CD4-positive, alpha-beta T cell (primary cell): ENCODE results near the gene TSPAN2. TPM values are rescaled to one million over a fixed set of nuclear protein-coding genes. Genes with fewer than 3 reads are reported as not detected.

Experiments used
- ATAC-seq: fragments of 200-7000 bp; cut with Tn5 transposase; one replicate; pipeline ENCODE4 v1.10.0; 2022; ENCODE audit warnings: mild to moderate bottlenecking; ENCODE audit not compliant: poor library complexity
- CTCF ChIA-PET: fragments of 350-600 bp; sonication (Branson Sonifier 250); formaldehyde crosslinking; loops from one replicate; lab custom pipeline; 2021; ENCODE audit warnings: antibody characterized with exemption, inconsistent platforms; lab: Charles Lee
- POLR2A ChIA-PET: fragments of 350-600 bp; sonication (Branson Sonifier 250); formaldehyde crosslinking; loops from one replicate; lab custom pipeline; 2021; ENCODE audit warnings: antibody characterized with exemption, inconsistent platforms; lab: Charles Lee
- DNase-seq, 14 experiments: peaks; one replicate each; pipeline ENCODE4 v3.0.0-alpha.2; 2013 to 2020; ENCODE audit warnings: mixed read lengths in 2 of 14
- H3K27ac ChIP-seq, 2 donors: one replicate each; pipeline versions ENCODE4 v1.5.1 to v1.7.0; 2013; ENCODE audit warnings: low read length in 2 of 2, low read depth in 1 of 2, mild to moderate bottlenecking in 1 of 2
- H3K27me3 ChIP-seq, 2 experiments: 1 replicate in 1 of 2; 2 replicates in 1 of 2; pipeline versions ENCODE4 v1.6.1 to v1.7.0; 2013; ENCODE audit warnings: low read length in 2 of 2, control low read depth in 1 of 2, mild to moderate bottlenecking in 1 of 2, moderate library complexity in 1 of 2; ENCODE audit not compliant: insufficient read depth in 2 of 2, control insufficient read depth in 1 of 2
- H3K36me3 ChIP-seq: one replicate; pipeline ENCODE4 v1.6.1; 2013; ENCODE audit warnings: low read length, control low read depth; ENCODE audit not compliant: insufficient read depth
- H3K4me1 ChIP-seq: one replicate; pipeline ENCODE4 v1.6.1; 2013; ENCODE audit warnings: low read length, control low read depth; ENCODE audit not compliant: insufficient read depth
- H3K4me3 ChIP-seq: one replicate; pipeline ENCODE4 v1.5.1; 2013; ENCODE audit warnings: mild to moderate bottlenecking, low read length, moderate library complexity
- H3K9me3 ChIP-seq, 2 experiments: 1 replicate in 1 of 2; 2 replicates in 1 of 2; pipeline versions ENCODE4 v1.6.1 to v1.7.0; 2013; ENCODE audit warnings: low read length in 2 of 2, mild to moderate bottlenecking in 2 of 2, control low read depth in 1 of 2, moderate library complexity in 1 of 2; ENCODE audit not compliant: control insufficient read depth in 1 of 2, insufficient read depth in 1 of 2
- H3K27ac Mint-ChIP-seq: one replicate; pipeline ENCODE4 v1.8.0; 2020; ENCODE audit warnings: mixed read lengths
- H3K27me3 Mint-ChIP-seq: one replicate; pipeline ENCODE4 v1.8.0; 2021; ENCODE audit warnings: mixed read lengths
- H3K36me3 Mint-ChIP-seq: one replicate; pipeline ENCODE4 v1.8.0; 2021; ENCODE audit warnings: low read depth, mixed read lengths
- H3K4me1 Mint-ChIP-seq: one replicate; pipeline ENCODE4 v1.8.0; 2021; ENCODE audit warnings: low read depth, mixed read lengths
- H3K4me3 Mint-ChIP-seq: one replicate; pipeline ENCODE4 v1.8.0; 2020; ENCODE audit warnings: mild to moderate bottlenecking, mixed read lengths
- H3K9me3 Mint-ChIP-seq: one replicate; pipeline ENCODE4 v1.8.0; 2020; ENCODE audit warnings: mixed read lengths
- CTCF ChIP-seq: fragments of 200-600 bp; IDR thresholded peaks from one replicate; pipeline ENCODE4 v1.8.0; 2022; ENCODE audit warnings: antibody characterized with exemption, mild to moderate bottlenecking
- intact Hi-C, 2 experiments: fragments of 100-400 bp; cut with DNase I in 1 of 2; cut with micrococcal nuclease in 1 of 2; formaldehyde crosslinking; loops; one replicate each; pipeline versions ENCODE4 v1.15.1 to v1.9.0; 2023 to 2025; cut with DNase I, micrococcal nuclease
- total RNA-seq, 174 experiments: library from RNA in 2 of 174; stranded (reverse) in 2 of 174; gene quantifications; one replicate each; pipeline ENCODE4 v1.2.3 and lab custom pipeline; 2021 to 2026

Gene TSPAN2
- total RNA-seq, 2 experiments from 2014 or later: 0.95 to 1.6 TPM

- DNase-seq (no peak), ATAC-seq (no peak)
- POLR2A ChIA-PET: no interaction called here
- H3K36me3 ChIP-seq: no peaks in the 10 kb centered on the region
- H3K4me3 ChIP-seq: no peak overlapping the region
- H3K4me3 Mint-ChIP-seq: no peak overlapping the region
- no peak for TF ChIP-seq CTCF
- no peaks in the 10 kb centered on the region for H3K27me3 ChIP-seq
- peaks cover 6% of the 10 kb centered on the region for H3K27me3 Mint-ChIP-seq
- no peaks in the 10 kb centered on the region for H3K9me3 Mint-ChIP-seq
- CTCF ChIA-PET: interaction anchor here (1.1 kb wide), 1 partner anchor 14 kb away, joined by 3 read pairs; no protein-coding TSS in a partner anchor
- H3K27ac Mint-ChIP-seq: no peak overlapping the region
- peaks cover 11% of the 10 kb centered on the region for H3K4me1 ChIP-seq
- H3K27ac ChIP-seq: no peak overlapping the region
- no peaks in the 10 kb centered on the region for H3K36me3 Mint-ChIP-seq
- peaks cover 8% of the 10 kb centered on the region for H3K4me1 Mint-ChIP-seq
- H3K9me3 ChIP-seq: no peaks in the 10 kb centered on the region
- intact Hi-C loops: no loop called here
Measured at GRCh38 chr1:115078708-115079107, 10.6 kb downstream of the TSPAN2 start.

- no peak overlapping the region for H3K4me3 Mint-ChIP-seq
- POLR2A ChIA-PET: no interaction called here
Measured at GRCh38 chr1:115077984-115078330, 11.3 kb downstream of the TSPAN2 start.

GRCh38 chr1:115077286-115077983 is 11.9 kb downstream of the TSPAN2 start:
- no peaks in the 10 kb centered on the region for H3K36me3 Mint-ChIP-seq
- CTCF ChIA-PET: interaction anchor here (0.6 to 1.5 kb wide), 2 partner anchors 22 to 416 kb away, joined by 3 read pairs; no protein-coding TSS in a partner anchor
- no peak for TF ChIP-seq CTCF
- Histone ChIP-seq H3K4me3 (no peak overlapping the region), H3K27me3 (no peaks in the 10 kb centered on the region), H3K9me3 (no peaks in the 10 kb centered on the region), H3K36me3 (no peaks in the 10 kb centered on the region), H3K27ac (no peak overlapping the region), H3K4me1 (peaks cover 24% of the 10 kb centered on the region)
- POLR2A ChIA-PET: interaction anchor here (0.7 kb wide), 1 partner anchor 194 kb away, joined by 3 read pairs; no protein-coding TSS in a partner anchor
- H3K27me3 Mint-ChIP-seq: peaks cover 6% of the 10 kb centered on the region
- intact Hi-C loops: no loop called here
- no peak overlapping the region for H3K4me3 Mint-ChIP-seq
- H3K9me3 Mint-ChIP-seq: no peaks in the 10 kb centered on the region
- H3K4me1 Mint-ChIP-seq: peaks cover 11% of the 10 kb centered on the region
- ATAC-seq (no peak), DNase-seq (no peak)
- no peak overlapping the region for H3K27ac Mint-ChIP-seq

More at GRCh38 chr1:115077984-115078330, 11.3 kb downstream of the TSPAN2 start:
- H3K9me3 Mint-ChIP-seq: no peaks in the 10 kb centered on the region
- H3K27me3 ChIP-seq: no peaks in the 10 kb centered on the region
- peaks cover 6% of the 10 kb centered on the region for H3K27me3 Mint-ChIP-seq
- no peak overlapping the region for H3K27ac ChIP-seq
- DNase-seq (no peak), ATAC-seq (no peak)
- H3K27ac Mint-ChIP-seq: no peak overlapping the region
- peaks cover 19% of the 10 kb centered on the region for H3K4me1 ChIP-seq
- peaks cover 8% of the 10 kb centered on the region for H3K4me1 Mint-ChIP-seq
- no peaks in the 10 kb centered on the region for H3K9me3 ChIP-seq
- H3K4me3 ChIP-seq: no peak overlapping the region
- intact Hi-C loops: no loop called here
- CTCF ChIA-PET: interaction anchor here (0.6 to 1.5 kb wide), 2 partner anchors 21 to 417 kb away, joined by 3 read pairs; no protein-coding TSS in a partner anchor
- no peaks in the 10 kb centered on the region for H3K36me3 Mint-ChIP-seq
- no peaks in the 10 kb centered on the region for H3K36me3 ChIP-seq
- no peak for TF ChIP-seq CTCF
